EL (cell line): ENCODE data around the gene SPO11.
"Not testable (repeated sequence)": the region's sequence is repeated elsewhere in the genome, so short reads cannot be mapped to it uniquely, and the experiment has no call there.

Experiments used
- DNase-seq: peaks from one replicate; pipeline ENCODE4 v3.0.0-alpha.2; 2016

The SPO11 gene

DNA sequence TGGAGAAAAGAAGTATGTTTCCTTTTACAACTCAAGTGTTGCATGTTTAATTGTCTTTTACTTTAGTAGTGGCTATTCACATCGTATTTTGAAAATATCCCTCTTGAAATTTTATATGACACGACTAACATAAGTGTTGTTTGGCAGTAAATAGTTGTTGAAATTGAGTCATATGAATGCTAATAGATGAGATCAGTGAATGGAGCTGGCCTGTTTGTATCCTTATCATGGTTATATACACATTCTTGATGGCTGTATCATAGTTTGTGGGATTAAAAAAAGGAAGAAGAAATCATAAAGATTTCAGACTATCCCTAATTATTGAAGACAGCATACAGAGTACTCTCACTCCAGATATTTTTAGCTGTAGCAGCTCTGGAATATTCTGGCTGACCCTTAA lies 13.2 kb downstream of the SPO11 start:
- peak; percentile 50 for DNase-seq

- DNase-seq, result peak; percentile 78
Measured at GRCh38 chr20:57346477-57346876, 16.9 kb downstream of the SPO11 start.

- DNase-seq, result no peak
Measured at GRCh38 chr20:57347393-57347792, 17.8 kb downstream of the SPO11 start.

DNA sequence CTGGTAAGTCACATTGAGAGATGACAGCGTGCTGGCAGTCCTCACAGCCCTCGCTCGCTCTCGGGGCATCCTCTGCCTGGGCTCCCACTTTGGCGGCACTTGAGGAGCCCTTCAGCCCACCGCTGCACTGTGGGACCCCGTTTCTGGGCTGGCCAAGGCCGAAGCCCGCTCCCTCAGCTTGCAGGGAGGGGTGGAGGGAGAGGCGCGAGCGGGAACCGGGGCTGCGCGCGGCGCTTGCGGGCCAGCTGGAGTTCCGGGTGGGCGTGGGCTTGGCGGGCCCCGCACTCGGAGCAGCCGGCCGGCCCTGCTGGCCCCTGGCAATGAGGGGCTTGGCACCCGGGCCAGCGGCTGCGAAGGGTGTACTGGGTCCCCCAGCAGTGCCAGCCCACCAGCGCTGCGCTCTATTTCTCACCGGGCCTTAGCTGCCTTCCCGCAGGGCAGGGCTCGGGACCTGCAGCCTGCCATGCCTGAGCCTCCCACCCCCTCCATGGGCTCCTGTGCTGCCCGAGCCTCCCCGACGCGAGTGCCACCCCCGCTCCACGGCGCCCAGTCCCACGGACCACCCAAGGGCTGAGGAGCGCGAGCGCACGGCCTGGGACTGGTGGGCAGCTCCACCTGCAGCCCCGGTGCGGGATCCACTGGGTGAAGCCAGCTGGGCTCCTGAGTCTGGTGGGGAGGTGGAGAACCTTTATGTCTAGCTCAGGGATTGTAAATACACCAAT lies 18.8 kb downstream of the SPO11 start:
- DNase-seq, result not testable (repeated sequence)

DNA sequence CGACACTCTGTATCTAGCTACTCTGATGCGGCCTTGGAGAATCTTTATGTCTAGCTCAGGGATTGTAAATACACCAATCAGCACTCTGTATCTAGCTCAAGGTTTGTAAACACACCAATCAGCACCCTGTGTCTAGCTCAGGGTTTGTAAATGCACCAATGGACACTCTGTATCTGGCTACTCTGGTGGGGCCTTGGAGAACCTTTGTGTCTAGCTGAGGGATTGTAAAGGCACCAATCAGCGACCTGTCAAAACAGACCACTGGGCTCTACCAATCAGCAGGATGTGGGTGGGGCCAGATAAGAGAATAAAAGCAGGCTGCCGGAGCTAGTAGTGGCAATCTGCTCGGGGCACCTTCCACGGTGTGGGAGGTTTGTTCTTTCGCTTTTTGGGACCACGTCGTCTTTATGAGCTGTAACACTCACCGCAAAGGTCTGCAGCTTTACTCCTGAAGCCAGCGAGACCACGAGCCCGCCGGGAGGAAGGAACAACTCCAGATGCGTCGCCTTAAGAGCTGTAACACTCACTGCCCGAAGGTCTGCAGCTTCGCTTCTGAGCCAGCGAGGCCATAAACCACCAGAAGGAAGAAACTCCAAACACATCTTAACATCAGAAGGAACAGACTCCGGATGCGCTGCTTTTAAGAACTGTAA lies 19.4 kb downstream of the SPO11 start:
- not testable (repeated sequence) for DNase-seq

DNA sequence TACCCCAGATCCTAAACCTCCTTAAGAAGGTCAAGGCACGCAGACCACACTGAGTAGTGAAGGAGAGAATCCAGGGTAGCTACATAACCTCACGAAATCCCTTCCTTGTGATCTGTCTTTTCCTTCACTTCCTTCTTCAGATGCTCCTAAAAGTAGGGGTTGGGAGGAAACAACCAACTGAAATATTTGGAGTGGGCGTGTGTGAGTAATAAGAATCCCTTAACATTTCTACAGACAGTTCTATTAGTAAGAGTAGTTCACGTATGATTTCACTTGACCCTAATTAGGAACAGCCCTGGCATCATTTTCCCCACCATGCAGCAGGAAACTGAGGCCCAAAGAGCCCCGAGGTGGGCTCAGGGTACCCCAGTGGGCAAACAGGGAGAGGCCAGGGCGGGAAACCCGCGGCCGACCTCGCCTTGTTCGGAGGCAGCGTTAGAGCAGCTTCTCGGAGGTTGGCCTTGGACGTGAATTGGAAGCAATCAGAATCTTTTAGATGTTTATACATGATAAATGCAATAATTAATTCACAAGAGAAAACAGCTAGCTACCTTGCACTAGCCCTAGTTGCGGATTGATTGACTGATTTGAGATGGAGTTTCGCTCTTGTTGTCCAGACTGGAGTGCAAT lies 20.6 kb downstream of the SPO11 start:
- peak; percentile 28 for DNase-seq

DNA sequence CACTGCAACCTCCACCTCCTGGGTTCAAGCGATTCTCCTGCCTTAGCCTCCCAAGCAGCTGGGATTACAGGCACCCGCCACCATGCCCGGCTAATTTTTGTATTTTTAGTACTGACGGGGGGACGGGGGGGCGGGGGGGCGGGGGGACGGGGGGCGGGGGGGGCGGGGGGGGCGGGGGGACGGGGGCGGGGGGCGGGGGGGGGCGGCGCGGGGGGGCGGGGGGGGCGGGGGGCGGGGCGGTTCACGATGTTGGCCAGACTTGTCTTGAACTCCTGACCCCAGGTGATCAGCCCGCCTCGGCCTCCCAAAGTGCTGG lies 21.1 kb downstream of the SPO11 start:
- DNase-seq, result not testable (repeated sequence)

DNA sequence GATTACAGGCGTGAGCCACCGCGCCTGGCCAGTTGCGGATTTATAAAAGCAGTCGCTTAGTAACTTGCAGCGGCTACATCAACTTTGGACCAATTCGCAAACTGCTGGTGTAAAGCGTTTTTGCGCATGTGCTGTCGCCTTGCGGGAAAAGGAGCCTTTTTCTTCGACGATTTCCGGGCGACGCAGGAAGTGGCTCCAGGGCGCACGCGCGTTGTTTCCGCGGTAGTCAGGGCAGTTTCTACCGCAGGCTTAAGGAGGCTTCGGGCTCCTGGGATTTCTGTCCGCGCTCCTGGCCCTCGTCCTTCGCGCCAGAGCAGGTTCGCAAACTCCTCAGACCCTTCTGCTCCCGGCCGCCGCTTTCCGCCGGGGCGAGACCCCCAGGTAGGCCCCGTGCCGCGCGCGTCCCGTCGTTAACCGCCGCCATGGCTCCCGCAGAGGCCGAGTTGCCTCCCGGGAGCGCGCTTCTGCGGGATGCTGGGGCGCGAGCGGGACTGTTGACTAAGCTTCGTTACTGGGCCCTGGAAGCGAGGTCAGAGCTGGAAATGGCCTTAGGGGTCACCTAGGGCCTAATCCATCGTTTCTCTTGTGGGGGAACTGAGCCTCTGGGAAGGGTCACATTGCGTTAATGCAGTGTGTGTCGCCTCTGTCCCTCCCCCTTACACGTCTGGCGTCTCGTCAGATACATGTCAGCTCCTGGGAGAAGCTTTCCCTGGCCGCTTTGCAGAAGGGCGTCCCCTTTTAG lies 21.6 kb downstream of the SPO11 start, which contains the start of gene RAE1:
RAE1 (plus strand) TSS at position 214 of the 742 bp plus-strand sequence. CDS start 2,784 bp downstream, outside the sequence.
- peak; percentile 93 for DNase-seq

DNA sequence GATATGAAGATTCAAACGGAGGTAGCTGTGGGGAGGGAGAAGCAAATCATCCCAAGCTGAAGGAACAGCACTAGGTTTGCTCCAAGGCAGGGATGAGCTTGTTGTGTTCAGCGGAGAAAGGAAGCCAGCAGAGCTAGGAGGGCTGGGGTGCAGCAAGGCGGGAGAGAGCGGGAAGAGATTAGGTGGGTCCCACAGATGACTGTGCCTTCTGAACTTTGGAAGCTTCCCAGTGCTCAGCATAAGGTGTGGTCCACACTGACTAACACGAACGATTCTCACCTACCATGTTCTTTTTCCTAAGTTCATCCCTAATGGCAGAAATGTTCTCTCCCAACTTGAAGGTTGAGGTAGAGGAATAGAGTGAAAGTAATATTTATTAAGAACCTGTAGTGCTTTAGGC lies 22.7 kb downstream of the SPO11 start:
- DNase-seq, result no peak

GRCh38 chr20:57353351-57353750 lies 23.7 kb downstream of the SPO11 start:
- DNase-seq, result no peak

- DNase-seq, result peak; percentile 90
Measured at GRCh38 chr20:57361517-57361916, 31.9 kb downstream of the SPO11 start.

- no peak for DNase-seq
Measured at GRCh38 chr20:57364451-57364850, 34.8 kb downstream of the SPO11 start.

GRCh38 chr20:57369596-57369995 lies 40.0 kb downstream of the SPO11 start:
- no peak for DNase-seq

DNA sequence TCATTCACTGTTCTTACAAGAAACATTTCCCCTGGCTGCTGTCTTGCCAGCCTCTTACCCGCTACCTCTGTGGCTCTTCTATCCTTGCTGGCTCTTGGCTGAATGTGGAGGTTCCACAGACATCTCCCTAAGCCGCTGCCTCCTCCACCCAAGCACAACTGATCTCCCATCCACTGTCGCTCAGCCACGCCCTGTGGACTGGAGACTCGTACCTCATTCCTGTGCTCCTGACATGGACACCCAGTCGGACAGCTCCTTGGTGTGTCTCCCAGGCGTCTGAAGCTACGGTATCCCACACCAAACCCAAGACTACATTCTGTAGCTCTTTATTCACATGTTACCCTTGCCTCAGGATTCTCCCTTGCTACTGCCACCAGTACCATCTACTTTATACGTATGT lies 40.7 kb downstream of the SPO11 start:
- DNase-seq, result no peak

DNA sequence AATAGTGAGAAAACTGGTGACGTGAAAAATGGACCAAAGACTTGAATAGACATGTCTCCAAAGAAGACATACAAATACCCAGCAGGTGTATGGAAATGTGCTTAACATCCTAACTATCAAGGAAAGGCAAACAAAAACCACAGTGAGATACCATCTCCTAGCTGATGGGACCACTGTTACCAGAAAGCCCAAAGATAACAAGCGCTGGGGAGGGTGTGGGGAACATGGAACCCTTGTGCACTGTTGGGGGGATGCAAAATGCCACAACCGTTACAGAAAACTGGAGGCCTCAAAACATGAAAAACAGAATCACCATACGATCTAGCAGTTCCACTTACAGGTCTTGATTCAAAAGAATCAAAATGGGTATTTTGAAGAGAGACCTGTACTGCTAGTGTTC lies 41.8 kb downstream of the SPO11 start:
- no peak for DNase-seq

GRCh38 chr20:57372157-57372556 lies 42.6 kb downstream of the SPO11 start:
- no peak for DNase-seq

DNA sequence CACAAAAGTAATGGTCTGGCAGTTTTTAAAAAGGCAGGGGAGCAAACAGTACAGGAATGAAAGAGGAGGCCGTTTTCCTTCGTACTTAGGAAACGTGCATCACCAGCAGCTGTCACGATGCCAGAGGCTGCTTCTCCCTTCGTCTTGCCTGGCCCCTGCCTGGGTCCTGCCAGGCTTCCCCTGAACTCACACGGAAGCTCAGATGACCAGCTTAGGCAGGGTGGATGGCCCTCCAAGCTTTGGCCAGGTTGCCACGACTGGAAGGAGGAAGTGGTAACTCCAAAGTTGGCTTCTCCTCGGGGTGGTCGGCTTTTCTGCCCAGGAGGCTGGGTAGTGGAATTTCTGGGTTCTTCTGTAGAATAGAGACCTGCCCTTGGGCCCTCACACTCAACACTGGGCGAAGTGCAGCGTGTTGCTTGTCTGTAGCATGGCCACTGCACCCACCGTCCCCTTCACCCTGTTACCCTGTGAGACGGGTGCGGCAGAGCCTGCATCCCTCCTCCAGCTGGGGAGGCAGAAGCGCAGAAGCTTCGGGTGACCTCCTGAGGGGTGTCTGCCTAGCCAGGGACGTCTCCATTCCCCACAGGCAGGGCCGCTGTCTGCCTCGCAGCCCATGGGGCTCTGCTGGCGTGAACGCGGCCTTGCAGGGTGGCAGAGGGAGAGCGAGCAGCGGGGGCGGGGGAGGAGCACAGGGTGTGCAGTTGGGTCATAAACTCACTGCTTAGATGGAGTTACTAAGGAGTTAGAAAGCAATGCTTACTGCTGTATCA lies 43.2 kb downstream of the SPO11 start:
- no peak for DNase-seq

GRCh38 chr20:57374343-57374930 lies 44.8 kb downstream of the SPO11 start:
- DNase-seq, result no peak

DNA sequence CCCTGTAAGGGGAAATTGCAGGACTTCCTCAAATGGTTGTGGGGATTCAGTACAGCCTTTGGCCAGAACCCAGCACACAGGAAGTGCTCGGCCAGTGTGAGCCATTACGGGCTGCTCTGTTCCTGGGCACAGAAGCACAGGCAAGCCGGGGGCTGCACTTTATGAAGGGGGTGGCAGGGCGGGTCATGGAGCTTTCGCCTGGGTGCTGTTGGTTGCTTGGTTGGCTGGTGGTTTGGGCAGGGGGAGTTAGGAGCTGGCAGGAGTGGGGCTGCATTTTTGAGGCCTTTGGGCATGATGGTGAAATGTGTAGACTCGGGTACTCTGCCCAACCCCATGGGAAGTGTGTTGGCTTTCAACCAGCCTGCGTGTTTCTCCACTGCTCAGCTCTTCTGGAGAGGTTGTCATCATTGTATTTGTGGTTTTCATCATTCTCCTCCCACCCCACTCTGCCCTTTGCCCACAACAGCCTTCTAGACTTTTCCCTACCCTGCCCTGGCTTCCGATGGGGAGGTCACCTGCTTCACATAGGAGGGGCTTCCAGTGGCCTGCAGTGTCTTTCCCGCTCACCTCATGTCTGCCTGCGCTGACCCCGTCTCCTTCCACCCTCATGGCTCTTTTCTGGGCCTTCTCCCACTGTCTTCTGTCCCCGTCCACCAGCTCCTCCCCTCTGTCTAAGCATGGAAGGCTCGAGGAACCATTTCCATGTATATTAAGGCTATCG lies 45.5 kb downstream of the SPO11 start:
- no peak for DNase-seq

DNA sequence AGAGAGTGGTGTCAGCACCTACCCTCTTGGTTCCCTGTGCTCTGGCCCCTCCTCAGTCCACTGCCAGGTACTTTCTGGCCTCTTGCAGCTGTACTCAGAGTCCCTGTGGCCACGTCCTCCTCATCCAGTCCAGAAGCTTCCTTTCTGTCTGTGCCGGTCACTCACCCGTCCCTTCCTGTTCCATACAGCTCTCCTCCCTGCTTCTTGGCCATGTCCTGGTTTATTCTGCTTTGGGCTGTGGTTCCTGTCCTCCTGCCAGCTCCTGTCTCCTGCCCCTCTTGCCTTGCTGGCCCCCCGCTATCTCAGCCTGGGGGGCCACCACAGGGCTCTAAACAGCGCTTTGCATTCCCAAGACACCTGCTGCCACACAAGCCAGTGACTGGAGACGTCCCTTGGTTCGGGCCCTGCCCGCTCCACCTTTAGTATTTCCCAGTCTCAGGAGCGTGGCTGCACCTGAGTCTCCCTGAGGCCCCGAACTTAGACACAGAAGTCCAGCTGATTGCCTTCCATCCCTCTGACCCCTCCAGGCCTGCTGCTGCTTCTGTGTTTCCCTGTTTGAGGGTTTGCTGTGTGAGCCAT lies 46.1 kb downstream of the SPO11 start:
- no peak for DNase-seq

DNA sequence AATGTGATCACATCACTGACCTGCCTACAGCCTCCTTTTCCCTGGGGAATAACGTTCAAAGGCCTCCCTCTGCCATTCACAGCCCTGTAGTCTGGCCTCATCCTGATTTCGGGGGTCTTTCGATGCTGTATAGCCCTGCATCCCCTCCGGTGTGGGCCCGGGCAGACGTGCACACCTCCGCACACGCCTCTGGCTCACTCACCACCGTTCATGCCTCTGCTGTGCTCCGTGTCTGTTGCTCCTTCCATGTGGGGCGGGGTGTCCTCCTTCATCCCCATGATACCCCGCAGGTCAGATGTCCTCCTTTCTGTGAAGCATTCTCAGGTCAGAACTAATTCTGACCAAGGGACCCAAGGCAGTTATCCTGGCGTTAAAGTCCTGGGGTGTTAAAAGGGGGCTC lies 47.7 kb downstream of the SPO11 start:
- no peak for DNase-seq
